Activated CD8-positive, alpha-beta memory T cell treated with anti-CD3 and anti-CD28 coated beads, Interleukin-2, amount 50 U/mL, for 24 hours (primary cell): Measurements from ENCODE around the gene B4GAT1.

ENCODE experiments used
- DNase-seq: peaks from one replicate; pipeline ENCODE4 v3.0.0-alpha.2; 2020; ENCODE audit errors: extremely low read depth

B4GAT1 gene

DNA sequence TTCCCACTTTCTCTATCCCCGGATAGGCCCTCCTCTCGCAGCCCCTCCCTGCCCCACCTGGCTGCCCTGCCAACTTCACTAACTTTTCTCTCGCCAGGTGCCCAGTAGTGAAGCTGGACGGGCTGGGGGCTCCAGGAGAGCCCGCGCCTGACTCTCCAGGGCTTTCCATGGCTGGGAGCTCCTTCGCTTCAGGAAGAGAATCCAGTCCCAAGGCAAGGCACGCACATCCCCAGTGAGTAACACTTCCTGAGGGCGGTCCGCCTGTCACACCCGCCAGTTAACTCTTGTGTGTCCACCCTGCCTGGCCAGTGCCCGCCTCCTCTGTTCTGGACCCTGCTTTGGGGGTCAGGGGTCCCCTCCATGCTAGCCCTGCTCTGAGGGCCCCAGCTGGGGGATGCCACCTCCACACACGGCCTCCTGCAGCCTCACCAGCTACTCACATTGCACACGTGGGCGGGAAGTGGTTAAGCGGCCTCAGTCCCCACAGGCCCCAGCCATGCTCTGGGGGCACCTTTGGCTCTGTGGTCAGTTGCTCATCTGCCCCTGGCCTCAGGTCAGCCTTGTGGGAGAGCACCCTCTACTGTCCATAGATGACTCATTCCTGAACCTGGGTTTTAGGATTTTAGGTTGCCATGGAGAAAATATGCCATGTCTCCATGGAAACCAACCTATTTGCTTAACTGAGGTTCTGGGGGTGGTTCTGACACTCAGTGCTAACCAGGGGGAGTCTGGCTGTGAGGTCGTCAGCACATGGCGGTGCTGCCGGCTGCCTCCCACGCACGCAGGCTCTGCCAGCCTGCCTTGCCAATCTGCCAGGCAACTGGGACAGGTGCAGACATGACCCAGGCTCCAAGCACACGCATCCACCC is 11.0 kb downstream of the B4GAT1 start, which contains the start of gene RIN1:
Gene RIN1 (minus strand): TSS at position 201 of the 869 bp plus-strand sequence. CDS start 32 bp downstream, at position 169.
- DNase-seq, result no peak

GRCh38 chr11:66335531-66336233 is 11.7 kb downstream of the B4GAT1 start:
- DNase-seq, result no peak

DNA sequence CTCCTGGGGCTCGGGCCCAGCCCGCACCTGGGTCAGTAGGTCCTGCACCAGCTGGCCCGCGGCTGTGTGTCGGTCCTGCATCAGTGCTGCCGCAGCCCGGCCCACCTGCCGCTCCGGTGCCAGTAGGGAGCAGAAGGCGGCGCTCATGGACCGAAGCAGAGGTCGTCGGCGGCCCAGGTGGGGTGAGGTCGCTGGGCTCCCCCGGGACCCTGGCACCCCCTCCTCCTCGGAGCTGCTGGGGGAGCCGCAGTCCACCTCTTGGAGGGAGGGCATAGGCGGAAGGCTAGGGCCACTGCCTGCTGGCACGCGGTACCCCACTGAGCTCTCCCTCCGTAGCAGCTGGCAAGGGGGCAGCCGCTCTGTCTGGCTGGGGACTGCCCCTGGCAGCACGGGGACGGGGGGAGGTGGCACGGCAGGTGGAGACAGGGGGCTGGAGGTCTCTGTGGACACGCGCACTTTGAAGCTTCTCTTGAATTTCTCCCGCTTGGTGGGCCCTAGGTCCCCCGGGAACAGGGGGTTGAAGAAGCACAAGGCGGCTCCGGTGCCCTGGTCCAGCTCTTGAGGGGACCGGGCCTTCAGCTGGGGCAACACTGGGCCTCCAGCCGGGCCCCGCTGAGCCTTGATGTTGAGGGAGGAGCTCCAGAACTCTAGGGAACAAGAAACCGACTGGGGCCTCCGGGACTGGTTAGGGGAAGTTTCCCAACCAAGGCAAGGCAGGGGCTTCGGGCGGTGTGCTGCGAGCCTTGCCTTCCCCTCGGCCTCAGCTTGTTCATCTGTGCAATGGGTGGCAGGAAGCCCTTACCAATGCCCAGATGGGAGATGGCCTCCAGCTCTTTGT is 12.6 kb downstream of the B4GAT1 start:
- no peak for DNase-seq

- no peak for DNase-seq
Measured at GRCh38 chr11:66333896-66334604, 13.4 kb downstream of the B4GAT1 start.

- no peak for DNase-seq
Measured at GRCh38 chr11:66333220-66333877, 14.1 kb downstream of the B4GAT1 start.

DNA sequence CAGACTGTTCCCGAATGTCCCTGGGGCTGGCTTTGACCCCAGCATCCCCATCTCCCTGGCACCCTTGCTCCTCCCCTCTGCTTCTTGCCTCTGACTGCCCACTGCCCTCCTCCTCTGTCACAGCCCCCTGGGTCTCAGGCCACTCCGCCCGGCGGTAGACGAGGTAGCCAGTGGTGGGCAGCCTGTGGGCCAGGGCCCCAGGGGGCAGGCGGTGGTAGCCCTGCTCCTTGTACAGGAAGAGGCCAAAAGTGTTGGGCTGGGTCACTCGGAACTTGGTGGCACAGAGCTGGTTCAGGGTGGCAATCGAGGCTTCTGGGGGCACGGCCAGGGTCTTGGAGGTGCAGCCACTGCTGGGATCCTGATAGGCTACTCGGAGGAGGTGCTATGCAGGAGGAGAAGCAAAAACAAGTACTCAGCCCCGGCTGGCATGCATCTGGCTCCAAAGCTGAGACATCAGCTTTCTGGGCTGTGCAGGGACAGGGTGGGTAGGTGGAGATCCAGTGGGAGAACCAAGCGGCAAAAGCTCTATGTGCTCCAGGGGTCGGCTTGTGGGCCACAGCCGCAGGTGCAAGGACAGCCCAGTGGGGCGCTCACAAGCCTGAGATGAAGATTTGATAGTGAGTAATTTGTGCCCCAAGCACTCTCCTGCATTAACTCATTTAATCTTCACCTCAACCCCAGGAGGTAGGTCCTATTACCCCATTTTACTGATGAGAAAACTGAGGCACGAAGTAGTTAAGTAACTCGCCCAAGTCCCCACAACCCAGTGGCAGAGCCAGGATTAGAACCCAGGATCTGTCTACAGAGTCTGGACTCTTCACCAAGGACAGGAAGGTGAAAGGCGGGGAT is 14.8 kb downstream of the B4GAT1 start:
- DNase-seq, result no peak

GRCh38 chr11:66331542-66332370 is 15.7 kb downstream of the B4GAT1 start:
- no peak for DNase-seq

GRCh38 chr11:66330931-66331330 is 16.5 kb downstream of the B4GAT1 start:
- DNase-seq, result no peak

- DNase-seq, result no peak
Measured at GRCh38 chr11:66329165-66329673, 18.2 kb downstream of the B4GAT1 start.

- no peak for DNase-seq
Measured at GRCh38 chr11:66328302-66329144, 18.9 kb downstream of the B4GAT1 start.

DNA sequence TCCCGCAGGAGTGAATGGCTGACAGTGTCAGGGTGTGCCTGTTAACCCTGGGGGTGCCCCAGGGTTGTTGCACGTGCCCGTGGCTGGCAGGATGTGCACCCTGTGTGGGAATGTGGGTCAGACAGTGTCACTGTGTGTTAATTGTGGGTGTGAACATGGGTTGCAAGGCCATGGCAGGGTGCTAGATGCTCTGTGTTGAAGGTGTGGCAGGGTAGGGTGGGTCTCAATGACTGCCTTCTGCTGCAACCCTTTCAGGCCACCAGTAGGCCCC is 19.5 kb downstream of the B4GAT1 start:
- no peak for DNase-seq

DNA sequence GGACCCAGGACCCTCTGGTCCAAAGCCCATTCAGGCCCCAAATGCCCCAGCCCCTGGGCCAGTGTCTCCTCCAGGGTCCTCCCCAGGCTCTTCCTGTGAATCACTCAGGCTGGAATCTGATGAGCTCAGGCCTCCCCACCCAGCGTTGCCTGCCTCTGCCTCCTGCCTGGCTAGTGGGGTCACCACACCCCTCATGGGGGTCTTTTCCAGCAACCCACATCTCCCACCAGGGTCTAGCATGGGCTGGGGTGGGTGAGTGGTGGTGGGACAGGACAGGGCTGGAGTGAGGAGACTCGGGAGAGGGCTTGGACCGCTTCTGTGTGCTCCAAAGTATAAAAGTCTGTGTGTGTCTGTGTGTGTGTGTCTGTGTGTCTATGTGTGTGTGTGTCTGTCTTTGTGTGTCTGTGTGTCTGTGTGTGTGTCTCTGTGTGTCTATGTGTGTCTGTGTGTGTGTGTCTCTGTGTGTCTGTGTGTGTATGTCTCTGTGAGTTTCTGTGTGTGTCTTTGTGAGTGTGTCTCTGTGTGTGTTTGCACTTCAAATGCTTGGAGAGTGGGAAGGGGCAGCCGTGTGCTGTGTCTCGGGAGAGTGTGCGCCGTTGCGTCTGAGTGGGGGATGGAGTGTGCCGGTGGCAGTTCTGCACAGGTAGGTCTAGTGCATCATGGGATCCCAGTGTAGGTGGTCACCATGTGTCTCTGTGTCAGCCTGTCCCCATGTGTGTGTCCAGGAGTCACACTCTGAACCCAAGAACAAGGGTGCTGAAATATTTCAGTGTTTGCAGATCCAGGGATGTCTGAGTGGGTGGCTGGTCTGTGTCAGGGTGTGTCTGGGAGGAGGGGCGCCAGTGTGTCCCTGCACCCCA is 20.0 kb downstream of the B4GAT1 start:
- no peak for DNase-seq

DNA sequence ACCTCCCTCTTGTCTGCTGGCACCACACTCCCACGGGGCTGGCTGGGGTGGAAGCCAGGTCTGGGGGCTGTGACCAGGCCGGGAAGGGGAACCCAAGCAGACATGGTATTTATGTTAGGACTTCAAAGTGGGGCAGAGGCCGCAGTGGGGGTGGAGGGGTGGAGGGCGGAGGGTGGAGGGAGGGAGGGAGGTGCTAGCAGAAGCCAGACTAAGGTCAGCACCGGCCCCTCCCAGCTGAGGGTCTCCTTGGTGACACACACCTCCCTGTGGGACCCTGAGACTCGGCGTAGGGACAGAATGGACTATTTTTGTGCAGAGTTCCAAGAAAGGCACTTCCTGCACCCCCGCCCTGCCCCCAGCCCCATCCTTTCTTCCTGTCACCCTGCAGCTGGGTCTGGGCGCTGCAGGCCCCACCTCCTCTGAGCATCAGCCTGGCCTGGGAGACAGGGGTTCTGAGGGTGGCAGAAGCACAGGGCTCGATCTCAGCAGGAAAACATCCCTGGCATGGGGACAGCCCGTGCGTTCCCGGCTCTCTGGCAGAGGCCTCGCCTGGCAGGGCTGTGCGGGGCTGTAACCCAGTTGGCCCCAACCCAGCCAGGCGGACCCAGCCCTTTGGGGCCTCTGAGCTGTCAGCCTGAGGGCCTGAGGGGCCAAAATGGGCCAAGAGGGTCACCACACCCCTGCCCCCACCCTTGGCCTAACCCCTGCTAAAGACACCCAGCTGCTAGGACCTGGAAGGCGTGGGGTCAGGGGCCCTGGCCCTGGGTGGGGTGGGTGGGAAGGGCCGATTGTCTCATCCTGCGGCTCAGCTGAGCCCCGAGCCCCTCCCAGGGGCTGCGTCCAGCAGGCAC is 20.9 kb downstream of the B4GAT1 start:
- no peak for DNase-seq

- DNase-seq, result no peak
Measured at GRCh38 chr11:66325263-66325671, 22.2 kb downstream of the B4GAT1 start.

DNA sequence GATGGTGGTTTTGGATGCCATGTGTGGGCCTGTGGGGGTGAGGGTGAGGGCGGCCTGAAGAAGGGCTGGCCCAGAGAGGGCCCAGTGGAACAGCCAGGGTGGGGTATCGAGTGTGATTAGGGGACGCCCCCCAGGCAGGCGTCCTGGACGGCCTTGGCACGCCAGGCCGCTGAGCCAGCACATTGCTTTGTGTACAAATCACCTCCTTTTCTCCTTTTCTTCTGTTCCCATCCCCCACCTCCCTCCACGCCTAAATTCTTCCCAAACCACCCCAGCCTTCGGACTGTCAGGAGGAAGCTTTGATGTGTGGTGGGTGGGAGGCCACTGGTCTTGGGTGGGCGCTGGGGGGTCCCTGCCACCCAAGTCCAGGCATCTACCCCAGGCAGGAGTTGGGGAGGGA is 22.8 kb downstream of the B4GAT1 start:
- DNase-seq, result no peak

DNA sequence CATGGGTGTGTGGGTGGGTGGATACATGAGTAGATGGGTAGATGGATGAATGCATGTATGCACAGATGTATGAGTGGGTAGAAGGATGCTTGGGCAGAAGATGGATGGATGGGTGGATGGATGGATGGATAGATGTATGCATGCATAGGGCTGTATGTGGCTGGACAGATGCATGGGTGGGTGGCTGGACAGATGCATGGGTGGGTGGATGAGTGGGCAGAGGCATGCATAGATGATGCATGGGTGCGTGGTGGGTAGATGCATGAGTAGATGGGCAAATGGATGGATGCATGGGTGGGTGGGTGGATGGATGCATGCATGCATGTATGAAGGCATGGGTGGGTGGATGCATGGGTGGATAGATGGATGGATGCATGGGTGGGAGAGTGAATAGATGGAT is 23.7 kb downstream of the B4GAT1 start:
- DNase-seq, result no peak
